HG03460 (cell line): ENCODE data around the gene IFT43.

Experiments
- ATAC-seq: cut with Tn5 transposase; IDR thresholded peaks from one replicate; pipeline ENCODE4 v1.9.1; 2021; ENCODE audit not compliant: unreplicated experiment

Gene IFT43

GRCh38 chr14:76101391-76102379 lies 116.1 kb downstream of the IFT43 start:
- ATAC-seq: no peak

GRCh38 chr14:76104802-76105355 lies 119.3 kb downstream of the IFT43 start:
- ATAC-seq: no peak

DNA sequence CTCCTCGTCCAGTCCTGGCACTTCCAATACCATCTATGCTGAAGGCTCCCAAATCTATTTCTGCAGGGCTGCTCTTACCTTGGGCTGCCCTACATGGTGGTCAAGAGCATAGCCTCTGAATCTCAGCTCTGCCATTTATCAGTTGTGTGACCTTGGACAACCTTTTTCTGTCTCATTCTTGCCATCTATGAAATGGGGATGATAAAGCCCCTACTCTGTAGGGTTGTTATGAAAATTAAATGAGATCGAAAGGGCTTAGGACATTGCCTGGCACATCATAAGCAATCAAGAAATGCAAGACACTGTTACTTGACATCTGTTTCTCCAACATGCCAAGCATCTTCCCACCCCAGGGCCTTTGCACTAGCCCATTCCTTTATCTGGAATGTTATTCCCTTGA lies 120.6 kb downstream of the IFT43 start:
- no peak for ATAC-seq

DNA sequence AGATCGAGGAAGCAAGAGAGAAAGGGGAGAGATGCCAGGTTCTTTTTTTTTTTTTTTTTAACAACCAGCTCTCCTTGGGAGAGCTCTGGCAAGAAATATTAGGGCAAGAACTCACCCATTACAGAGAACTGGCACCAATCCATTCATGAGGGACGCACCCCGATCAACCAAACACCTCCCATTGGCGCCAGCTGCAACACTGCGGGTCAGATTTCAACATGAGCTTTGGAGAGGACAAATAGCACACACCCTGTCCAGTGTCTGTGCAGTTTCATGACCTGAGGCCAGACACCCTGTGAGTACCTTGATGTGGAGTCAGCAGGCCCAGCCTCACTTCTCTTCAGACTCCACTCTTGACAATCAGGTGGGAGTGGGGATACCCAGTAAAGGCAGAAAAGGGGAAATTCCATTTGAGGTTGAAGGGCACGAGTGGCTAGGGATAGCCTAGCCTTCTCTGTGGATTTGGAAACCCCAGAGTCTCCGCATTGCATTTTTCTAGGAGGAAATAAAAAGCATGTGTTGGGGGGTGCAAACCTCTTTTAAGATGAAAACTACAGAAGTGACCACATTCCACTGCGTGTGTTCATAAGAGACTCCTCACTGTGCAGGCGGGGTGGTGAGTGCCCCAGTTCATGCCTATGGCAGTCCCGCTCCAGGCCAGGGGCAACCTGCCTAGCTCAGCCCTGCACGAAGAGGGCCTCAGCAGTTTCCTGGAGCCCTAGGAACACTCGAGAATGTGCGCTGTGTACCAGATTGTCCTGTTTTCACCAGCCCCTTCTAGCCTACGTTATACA lies 123.7 kb downstream of the IFT43 start:
- ATAC-seq: no peak

GRCh38 chr14:76112889-76113624 lies 127.5 kb downstream of the IFT43 start:
- ATAC-seq: no peak

- no peak for ATAC-seq
These were observed 128.1 kb downstream of the IFT43 start for GRCh38 chr14:76113691-76114090.

DNA sequence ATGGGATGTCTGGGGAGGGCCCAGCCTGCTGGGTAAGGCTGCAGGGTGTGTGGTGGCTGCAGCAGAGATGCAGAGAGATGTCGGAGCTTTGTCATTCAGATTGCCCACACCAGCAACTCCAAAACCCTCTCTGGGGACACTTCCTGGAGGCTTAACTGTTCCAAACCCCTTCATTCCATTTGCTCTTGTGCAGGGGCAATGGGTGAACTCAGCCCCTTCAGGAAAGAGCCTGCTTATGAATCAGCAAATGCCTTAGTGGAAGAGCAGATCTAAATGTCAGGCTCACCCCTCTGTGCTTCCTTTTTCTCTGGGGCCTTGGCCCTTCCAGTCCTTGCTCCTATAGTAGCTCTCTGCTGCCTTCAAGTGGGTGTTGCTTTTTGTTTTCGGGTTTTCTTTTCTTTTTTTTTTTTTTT lies 129.5 kb downstream of the IFT43 start:
- ATAC-seq: no peak

- ATAC-seq: no peak
These were observed 132.4 kb downstream of the IFT43 start for GRCh38 chr14:76117789-76118484.

DNA sequence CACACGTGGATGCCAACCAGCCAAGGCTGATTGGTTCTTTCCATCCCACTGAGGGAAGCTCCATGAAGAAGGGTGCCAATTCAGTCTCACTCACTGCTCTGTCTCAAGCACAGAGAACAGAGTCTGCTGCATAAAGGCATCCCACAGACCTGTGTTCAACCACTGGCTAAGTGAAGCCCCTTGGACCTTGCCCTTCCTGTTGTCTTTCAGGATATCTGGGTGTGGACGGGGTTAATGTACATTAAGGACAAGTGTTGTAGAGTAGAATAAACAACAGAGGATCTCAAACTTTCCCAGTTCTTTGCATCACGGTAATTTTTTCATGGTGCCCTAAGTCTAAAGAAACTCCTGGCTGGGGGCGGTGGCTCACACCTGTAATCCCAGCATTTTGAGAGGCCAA lies 133.0 kb downstream of the IFT43 start:
- ATAC-seq: no peak

GRCh38 chr14:76121089-76121748 lies 135.7 kb downstream of the IFT43 start:
- ATAC-seq: peak; percentile 70

DNA sequence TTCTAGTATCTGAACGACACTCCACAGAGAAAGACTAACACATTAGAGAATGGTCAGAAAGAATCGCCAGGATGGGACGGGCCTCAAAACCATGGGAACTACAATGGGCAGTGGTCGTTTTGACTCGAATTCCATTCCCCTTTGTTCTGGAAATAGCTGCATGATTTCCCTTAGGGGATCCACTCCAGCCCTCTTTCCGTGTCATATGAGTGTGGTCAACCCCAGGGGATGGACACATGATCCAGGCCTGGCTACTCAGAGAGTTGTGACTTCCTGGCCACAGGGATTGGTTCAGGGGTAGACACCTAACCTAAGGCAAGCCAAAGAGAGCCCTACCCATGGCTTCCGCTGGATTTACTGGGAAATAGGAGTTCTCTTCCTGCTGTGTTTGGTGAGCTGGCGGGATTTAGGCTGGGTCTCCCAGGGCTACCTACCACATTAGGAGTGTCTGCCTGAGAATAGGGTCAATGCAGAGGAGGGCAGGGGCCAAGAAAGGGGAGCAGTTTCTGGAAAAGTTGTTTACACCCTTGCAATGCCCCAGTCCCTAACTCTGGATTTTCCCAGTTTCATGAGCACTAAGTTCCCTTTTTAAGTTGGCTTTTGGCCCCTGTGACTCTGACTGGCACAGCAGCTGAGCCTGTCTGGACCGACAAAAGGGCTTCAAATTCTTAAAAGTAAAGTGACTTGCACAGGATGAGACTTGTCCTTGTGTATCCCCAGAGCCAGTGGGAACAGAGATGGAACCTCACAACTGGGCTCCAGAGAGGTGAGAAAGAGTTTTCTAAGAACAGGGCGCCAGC lies 138.1 kb downstream of the IFT43 start:
- no peak for ATAC-seq

DNA sequence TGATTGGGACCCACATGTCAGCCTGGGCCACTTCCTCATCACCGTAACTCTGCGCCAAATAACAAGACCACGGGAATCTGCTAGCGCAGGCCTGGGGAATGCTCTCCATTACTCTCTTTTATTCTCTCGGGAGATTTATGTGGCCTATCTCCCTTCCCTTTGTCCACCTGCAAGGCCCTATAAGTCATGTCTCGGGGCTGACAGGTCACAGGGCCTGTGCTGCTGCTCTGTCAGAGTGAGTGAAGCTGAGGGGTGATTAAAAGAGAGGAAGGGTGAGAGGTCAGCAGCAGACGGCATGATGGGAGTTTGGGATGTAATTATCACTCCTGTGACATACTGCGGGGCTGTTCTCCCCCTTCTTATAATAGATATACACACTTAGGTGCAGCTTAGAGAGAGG lies 139.9 kb downstream of the IFT43 start:
- ATAC-seq: no peak

DNA sequence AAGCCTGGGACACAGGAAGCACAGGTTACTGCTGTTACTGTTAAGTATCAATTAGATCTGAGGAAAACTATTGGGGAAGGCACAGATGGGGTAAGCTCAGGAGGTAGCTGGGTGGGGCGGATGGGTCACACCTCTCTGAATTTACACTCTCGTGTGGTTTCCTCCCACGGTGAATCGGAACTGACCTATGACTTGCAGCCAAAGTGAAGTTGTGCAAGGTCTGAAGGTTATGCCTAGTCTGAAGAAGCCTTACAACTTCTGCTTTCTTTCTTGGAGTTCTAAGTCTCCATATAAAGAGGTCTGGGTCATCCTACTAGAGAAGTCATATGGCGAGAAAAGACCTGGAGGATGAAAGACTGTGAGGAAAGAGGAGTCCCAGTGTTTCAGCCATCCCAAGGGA lies 140.5 kb downstream of the IFT43 start:
- no peak for ATAC-seq

GRCh38 chr14:76129851-76130576 lies 144.5 kb downstream of the IFT43 start:
- ATAC-seq: no peak

- no peak for ATAC-seq
These were observed 145.8 kb downstream of the IFT43 start for GRCh38 chr14:76131071-76131965.

- ATAC-seq: no peak
These were observed 147.5 kb downstream of the IFT43 start for GRCh38 chr14:76133103-76133502.
